ENCODE measurements around the gene BTG2.

DNA sequence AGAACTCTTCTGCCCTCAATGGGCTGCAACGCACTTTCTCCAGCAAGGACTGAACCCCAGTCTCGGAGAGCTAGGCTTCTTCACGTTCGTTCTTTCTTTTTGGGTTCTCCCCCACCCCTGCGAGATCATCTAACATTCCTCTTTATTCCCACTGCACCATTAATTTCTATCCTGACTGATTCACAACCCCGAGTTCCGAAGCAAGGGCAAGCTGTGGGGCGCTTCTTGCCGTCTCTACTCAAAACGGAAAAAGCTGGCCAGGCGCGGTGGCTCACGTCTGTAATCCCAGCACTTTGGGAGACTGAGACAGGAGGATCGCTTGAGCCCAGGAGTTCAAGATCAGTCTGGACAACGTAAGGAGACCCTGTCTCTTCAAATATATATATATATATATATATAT is 37.4 kb upstream of the BTG2 start:
- TF ChIP-seq EZH2 (IDR thresholded peaks at IDR 0.05; ENCODE audit: insufficient read depth, poor library complexity, severe bottlenecking) (no peak), EZH2phosphoT487 (IDR thresholded peaks at IDR 0.05; ENCODE audit: insufficient read depth, low read depth) (no peak)
